RWPE2 (cell line): Measurements from ENCODE around the gene CDH16.

Experiments
- ATAC-seq: fragments of 200-7000 bp; cut with Tn5 transposase; 3 replicates; pipeline ENCODE4 v1.9.1; 2021; ENCODE audit warnings: low read depth
- DNase-seq: peaks from one replicate; pipeline ENCODE4 v3.0.0-alpha.2; 2020; ENCODE audit warnings: low spot score
- H3K27ac ChIP-seq: fragments of 450-650 bp; 2 replicates; pipeline ENCODE4 v1.5.1; 2017; ENCODE audit warnings: mild to moderate bottlenecking; ENCODE audit not compliant: poor library complexity, severe bottlenecking
- H3K27me3 ChIP-seq: fragments of 250-450 bp; sonication (Bioruptor Pico); 2 replicates; pipeline ENCODE4 v1.5.1; 2021; ENCODE audit warnings: mild to moderate bottlenecking, moderate library complexity; ENCODE audit not compliant: insufficient read depth, poor library complexity, severe bottlenecking
- H3K36me3 ChIP-seq: fragments of 250-450 bp; sonication (Bioruptor Pico); 2 replicates; pipeline ENCODE4 v1.5.1; 2020; ENCODE audit warnings: low read depth, mild to moderate bottlenecking, moderate library complexity
- H3K4me1 ChIP-seq: fragments of 250-450 bp; sonication (Bioruptor Pico); 2 replicates; pipeline ENCODE4 v1.5.1; 2021; ENCODE audit warnings: mild to moderate bottlenecking, moderate library complexity; ENCODE audit not compliant: insufficient read depth, poor library complexity, severe bottlenecking
- H3K4me3 ChIP-seq: fragments of 250-450 bp; sonication (Bioruptor Pico); 2 replicates; pipeline ENCODE4 v1.5.1; 2021; ENCODE audit warnings: mild to moderate bottlenecking, moderate library complexity; ENCODE audit not compliant: severe bottlenecking
- H3K9me3 ChIP-seq: fragments of 250-450 bp; sonication (Bioruptor Pico); 2 replicates; pipeline ENCODE4 v1.5.1; 2021; ENCODE audit warnings: mild to moderate bottlenecking, moderate library complexity; ENCODE audit not compliant: severe bottlenecking
- TF ChIP-seq, protein P1 (sequence below): fragments of 450-650 bp; IDR thresholded peaks from one replicate; pipeline ENCODE4 v1.5.1; 2017; ENCODE audit warnings: mild to moderate bottlenecking, moderate library complexity; ENCODE audit not compliant: poor library complexity, severe bottlenecking

The CDH16 gene

DNA sequence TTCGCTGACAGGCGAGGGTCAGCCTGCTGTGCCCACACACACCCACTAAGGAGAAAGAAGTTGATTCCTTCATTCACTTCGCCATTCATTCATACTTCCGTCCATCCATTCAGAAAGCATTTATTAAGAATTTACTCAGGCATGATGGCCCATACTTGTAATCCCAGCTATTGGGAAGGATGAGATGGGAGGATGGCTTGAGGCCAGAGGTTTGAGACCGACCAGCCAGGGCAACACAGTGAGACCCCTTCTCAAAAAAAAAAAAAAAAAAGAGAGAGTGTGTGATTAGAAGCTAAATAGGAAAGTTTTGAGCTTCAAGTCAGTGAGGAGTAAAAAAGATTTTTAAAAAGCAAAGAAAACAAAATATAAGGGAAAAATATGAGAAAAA, 25.4 kb upstream of the CDH16 start:
- Histone ChIP-seq H3K27me3 (no peaks in the 10 kb centered on the region), H3K27ac (no peak overlapping the region), H3K36me3 (peaks cover 40% of the 10 kb centered on the region), H3K9me3 (no peaks in the 10 kb centered on the region), H3K4me3 (no peak overlapping the region), H3K4me1 (no peaks in the 10 kb centered on the region)
- TF ChIP-seq, protein P1, sequence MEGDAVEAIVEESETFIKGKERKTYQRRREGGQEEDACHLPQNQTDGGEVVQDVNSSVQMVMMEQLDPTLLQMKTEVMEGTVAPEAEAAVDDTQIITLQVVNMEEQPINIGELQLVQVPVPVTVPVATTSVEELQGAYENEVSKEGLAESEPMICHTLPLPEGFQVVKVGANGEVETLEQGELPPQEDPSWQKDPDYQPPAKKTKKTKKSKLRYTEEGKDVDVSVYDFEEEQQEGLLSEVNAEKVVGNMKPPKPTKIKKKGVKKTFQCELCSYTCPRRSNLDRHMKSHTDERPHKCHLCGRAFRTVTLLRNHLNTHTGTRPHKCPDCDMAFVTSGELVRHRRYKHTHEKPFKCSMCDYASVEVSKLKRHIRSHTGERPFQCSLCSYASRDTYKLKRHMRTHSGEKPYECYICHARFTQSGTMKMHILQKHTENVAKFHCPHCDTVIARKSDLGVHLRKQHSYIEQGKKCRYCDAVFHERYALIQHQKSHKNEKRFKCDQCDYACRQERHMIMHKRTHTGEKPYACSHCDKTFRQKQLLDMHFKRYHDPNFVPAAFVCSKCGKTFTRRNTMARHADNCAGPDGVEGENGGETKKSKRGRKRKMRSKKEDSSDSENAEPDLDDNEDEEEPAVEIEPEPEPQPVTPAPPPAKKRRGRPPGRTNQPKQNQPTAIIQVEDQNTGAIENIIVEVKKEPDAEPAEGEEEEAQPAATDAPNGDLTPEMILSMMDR = no peak
- ATAC-seq = no peak
- DNase-seq = no peak

DNA sequence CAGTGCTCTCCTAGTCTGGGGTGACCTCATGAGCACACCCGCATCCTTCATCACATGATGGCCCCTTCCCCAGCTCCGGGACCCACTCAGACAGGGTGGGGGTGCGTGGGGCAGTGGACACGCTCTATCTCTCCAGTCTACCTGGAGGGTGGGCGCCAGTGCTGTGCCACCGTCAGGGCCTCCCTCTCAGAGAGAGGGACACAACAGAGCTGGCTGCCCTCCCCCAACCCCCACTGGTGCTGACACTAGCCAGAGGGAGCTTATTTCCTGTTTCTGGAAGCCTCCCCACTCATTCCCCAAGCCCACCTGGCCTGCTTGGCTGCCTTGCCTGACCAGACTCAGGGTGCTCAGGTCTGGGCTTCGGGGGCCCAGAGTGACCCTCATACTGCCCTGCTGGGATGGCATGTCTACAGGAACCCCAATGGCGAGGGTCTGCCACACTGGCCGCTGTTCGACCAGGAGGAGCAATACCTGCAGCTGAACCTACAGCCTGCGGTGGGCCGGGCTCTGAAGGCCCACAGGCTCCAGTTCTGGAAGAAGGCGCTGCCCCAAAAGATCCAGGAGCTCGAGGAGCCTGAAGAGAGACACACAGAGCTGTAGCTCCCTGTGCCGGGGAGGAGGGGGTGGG, 24.9 kb upstream of the CDH16 start:
- H3K27me3 ChIP-seq = no peaks in the 10 kb centered on the region
- no peak overlapping the region for H3K27ac ChIP-seq
- no peaks in the 10 kb centered on the region for H3K9me3 ChIP-seq
- TF ChIP-seq, protein P1 = no peak
- H3K4me1 ChIP-seq = no peaks in the 10 kb centered on the region
- H3K36me3 ChIP-seq = peaks cover 45% of the 10 kb centered on the region
- ATAC-seq (no peak), DNase-seq (no peak)
- H3K4me3 ChIP-seq = no peak overlapping the region

DNA sequence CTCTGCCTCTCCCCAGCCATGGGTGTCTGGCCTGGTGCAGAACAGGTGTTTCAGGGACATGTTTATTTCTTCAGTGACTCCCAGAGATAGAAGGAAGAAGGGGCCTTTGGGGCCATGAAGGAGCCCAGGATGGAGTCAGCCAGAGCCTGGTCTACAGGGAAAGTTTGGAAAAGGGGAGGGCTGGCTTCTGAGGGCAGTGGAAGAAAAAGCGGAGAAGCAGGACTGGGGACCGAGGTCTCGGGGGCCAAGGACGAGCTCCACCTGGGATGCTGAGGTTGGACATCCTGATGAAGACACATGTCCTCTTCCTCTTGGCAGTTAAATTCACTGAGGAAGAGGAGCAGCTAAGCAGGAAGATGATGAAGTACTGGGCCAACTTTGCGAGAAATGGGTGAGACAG, 24.3 kb upstream of the CDH16 start:
- H3K4me3 ChIP-seq = no peak overlapping the region
- ATAC-seq (no peak), DNase-seq (no peak)
- H3K9me3 ChIP-seq = no peaks in the 10 kb centered on the region
- H3K4me1 ChIP-seq = no peaks in the 10 kb centered on the region
- H3K27me3 ChIP-seq = no peaks in the 10 kb centered on the region
- peaks cover 50% of the 10 kb centered on the region for H3K36me3 ChIP-seq
- no peak overlapping the region for H3K27ac ChIP-seq
- TF ChIP-seq, protein P1 = no peak

DNA sequence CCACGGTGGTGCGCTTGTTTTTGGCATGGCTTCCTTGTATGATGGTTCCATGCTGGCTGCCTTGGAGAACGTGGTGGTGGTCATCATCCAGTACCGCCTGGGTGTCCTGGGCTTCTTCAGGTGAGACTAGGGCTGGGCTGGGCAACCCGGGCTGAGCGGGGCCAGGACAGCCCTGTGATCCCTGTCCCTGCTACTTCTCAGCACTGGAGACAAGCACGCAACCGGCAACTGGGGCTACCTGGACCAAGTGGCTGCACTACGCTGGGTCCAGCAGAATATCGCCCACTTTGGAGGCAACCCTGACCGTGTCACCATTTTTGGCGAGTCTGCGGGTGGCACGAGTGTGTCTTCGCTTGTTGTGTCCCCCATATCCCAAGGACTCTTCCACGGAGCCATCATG, 21.6 kb upstream of the CDH16 start:
- H3K36me3 ChIP-seq = peaks cover 60% of the 10 kb centered on the region
- no peaks in the 10 kb centered on the region for H3K9me3 ChIP-seq
- H3K27ac ChIP-seq = no peak overlapping the region
- TF ChIP-seq, protein P1 = no peak
- no peaks in the 10 kb centered on the region for H3K27me3 ChIP-seq
- DNase-seq (no peak), ATAC-seq (no peak)
- peaks cover 4% of the 10 kb centered on the region for H3K4me1 ChIP-seq
- H3K4me3 ChIP-seq = no peak overlapping the region

DNA sequence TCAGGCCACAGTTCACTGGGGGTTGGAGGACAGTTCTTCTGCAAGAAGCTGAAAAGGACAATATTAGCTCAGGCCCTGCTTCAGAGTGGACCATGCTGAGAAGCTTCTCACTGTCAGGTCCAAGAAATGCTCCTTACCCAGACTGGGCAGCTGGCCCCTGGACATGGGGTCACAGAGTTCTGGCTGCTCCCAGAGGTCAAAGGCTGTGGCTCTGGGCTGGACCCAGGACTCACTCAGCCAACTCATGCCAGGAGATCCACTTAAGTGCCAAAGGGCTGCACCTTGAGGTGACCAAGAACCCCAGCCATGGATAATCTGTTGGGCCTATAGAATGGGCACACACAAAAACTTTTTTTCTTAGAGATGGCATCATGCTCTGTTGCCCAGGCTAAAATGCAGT, 20.7 kb upstream of the CDH16 start:
- TF ChIP-seq, protein P1 = no peak
- no peaks in the 10 kb centered on the region for H3K27me3 ChIP-seq
- H3K27ac ChIP-seq = no peak overlapping the region
- H3K36me3 ChIP-seq = peaks cover 60% of the 10 kb centered on the region
- ATAC-seq (no peak), DNase-seq (no peak)
- H3K4me3 ChIP-seq = no peak overlapping the region
- peaks cover 4% of the 10 kb centered on the region for H3K4me1 ChIP-seq
- H3K9me3 ChIP-seq = no peaks in the 10 kb centered on the region
